C4-2B (cell line): ENCODE results near the gene ZC3H12C.

Source experiments
- ZFX ChIP-seq: fragments of 450-650 bp; IDR thresholded peaks from 2 replicates; pipeline ENCODE4 v1.6.1; 2017
- TF ChIP-seq, protein P1 (sequence below): fragments of 450-650 bp; conservative IDR thresholded peaks from 2 replicates; pipeline ENCODE4 v1.5.1; 2017; ENCODE audit warnings: mild to moderate bottlenecking

DNA sequence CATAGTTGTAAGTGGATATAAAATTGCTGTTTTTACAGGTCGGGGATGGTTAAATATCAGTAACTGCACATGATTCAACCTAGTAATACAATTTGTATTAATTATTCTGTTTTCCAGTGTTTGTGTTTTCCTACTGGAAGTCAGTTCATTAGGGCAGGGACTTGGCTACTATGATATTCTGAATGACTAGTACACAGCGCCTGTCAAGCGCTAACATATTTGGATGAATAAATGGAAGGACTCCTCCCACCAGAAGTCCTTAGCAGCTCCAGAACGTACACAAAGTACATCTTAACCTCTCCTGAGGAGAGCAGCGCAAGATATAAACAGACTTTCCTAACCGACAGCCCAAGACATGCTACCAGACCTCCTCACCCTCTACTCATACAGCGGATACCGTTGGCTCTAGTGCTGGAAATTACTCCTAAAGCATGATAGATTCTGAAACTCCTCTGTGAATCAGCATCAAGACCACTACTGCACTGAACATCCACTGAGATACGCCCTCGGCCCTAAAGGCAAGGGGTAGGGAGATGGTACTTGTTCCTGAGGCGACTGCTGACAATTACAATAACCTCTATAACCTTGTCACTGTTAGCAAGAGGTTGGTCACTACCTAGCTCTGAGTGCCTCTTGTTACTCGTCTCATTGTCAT, 124.2 kb downstream of the ZC3H12C start:
- TF ChIP-seq, protein P1, sequence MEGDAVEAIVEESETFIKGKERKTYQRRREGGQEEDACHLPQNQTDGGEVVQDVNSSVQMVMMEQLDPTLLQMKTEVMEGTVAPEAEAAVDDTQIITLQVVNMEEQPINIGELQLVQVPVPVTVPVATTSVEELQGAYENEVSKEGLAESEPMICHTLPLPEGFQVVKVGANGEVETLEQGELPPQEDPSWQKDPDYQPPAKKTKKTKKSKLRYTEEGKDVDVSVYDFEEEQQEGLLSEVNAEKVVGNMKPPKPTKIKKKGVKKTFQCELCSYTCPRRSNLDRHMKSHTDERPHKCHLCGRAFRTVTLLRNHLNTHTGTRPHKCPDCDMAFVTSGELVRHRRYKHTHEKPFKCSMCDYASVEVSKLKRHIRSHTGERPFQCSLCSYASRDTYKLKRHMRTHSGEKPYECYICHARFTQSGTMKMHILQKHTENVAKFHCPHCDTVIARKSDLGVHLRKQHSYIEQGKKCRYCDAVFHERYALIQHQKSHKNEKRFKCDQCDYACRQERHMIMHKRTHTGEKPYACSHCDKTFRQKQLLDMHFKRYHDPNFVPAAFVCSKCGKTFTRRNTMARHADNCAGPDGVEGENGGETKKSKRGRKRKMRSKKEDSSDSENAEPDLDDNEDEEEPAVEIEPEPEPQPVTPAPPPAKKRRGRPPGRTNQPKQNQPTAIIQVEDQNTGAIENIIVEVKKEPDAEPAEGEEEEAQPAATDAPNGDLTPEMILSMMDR: no peak
- TF ChIP-seq ZFX: no peak
